Measurements from ENCODE around the gene HTT-AS. TPM values are rescaled to one million over a fixed set of nuclear protein-coding genes. Genes with fewer than 3 reads are reported as not detected.

Gene HTT-AS
- total RNA-seq (not detected), polyA plus RNA-seq (not detected)

- peak within 1 kb of the TSS; percentile 67 to 86 (median 73) for H3K4me3 ChIP-seq
- intact Hi-C loops (cut with DNase I), result no loop called here
- 0 to 1% methylated on average over 47 to 80 of the region's 81 CpGs for WGBS, 2 donors
- ATAC-seq (peak; percentile 86 to 93 (median 88)), FAIRE-seq (no peak), DNase-seq (peak; percentile 96 to 100 (median 98))
- no peaks in the 10 kb centered on the region for H3K36me3 ChIP-seq
- H3K9me3 ChIP-seq, result no peaks in the 10 kb centered on the region
- TF ChIP-seq CTCF (IDR thresholded peaks at IDR 0.05), result no peak
- peak within 1 kb of the TSS; percentile 58 to 83 (median 72) for H3K27ac ChIP-seq
- no peaks in the 10 kb centered on the region for H3K27me3 ChIP-seq
- peaks cover 6 to 13% (median 7%) of the 10 kb centered on the region in 3 donors for H3K4me1 ChIP-seq
Observed at GRCh38 chr4:3074078-3074845, at the start of gene HTT-AS, which contains the start of gene HTT. Gene HTT-AS, minus strand, starts transcription at chr4:3074538. Gene HTT, plus strand, starts transcription at chr4:3074681. Its CDS starts 145 bp downstream, at chr4:3074826.

GRCh38 chr4:3123181-3123671 lies 48.9 kb upstream of the HTT-AS start:
- 37 to 50% methylated on average over 3 of the region's 3 CpGs for WGBS, 2 donors
- peaks cover 3 to 17% (median 10%) of the 10 kb centered on the region in 3 donors for H3K36me3 ChIP-seq
- no peak overlapping the region for H3K27ac ChIP-seq
- no peak for DNase-seq
- intact Hi-C loops (cut with DNase I), result no loop called here
- no peaks in the 10 kb centered on the region for H3K27me3 ChIP-seq
- TF ChIP-seq CTCF (IDR thresholded peaks at IDR 0.05), result no peak
- no peak for FAIRE-seq
- ATAC-seq, result peak in 3 of 4 donors; percentile 62 to 71 (median 68)
- H3K9me3 ChIP-seq, result no peaks in the 10 kb centered on the region
- H3K4me3 ChIP-seq, result no peak overlapping the region
- H3K4me1 ChIP-seq, result peaks cover 0 to 8% (median 0%) of the 10 kb centered on the region in 3 donors

- DNase-seq (no peak), ATAC-seq (peak in 1 of 4 donors; percentile 30), FAIRE-seq (no peak)
- intact Hi-C loops (cut with DNase I), result no loop called here
- Histone ChIP-seq H3K27ac (peak overlapping the region in 1 of 4 donors; percentile 50), H3K4me1 (peaks cover 0 to 8% (median 0%) of the 10 kb centered on the region in 3 donors), H3K4me3 (no peak overlapping the region), H3K36me3 (peaks cover 3 to 7% (median 7%) of the 10 kb centered on the region in 3 donors), H3K27me3 (no peaks in the 10 kb centered on the region), H3K9me3 (no peaks in the 10 kb centered on the region)
- WGBS, 2 donors, result 74 to 79% methylated on average over 9 of the region's 9 CpGs
- no peak for TF ChIP-seq CTCF (IDR thresholded peaks at IDR 0.05)
Observed at GRCh38 chr4:3122081-3122563, 47.8 kb upstream of the HTT-AS start.

- TF ChIP-seq CTCF (IDR thresholded peaks at IDR 0.05), result no peak
- no peak for DNase-seq
- Histone ChIP-seq H3K4me3 (no peak overlapping the region), H3K27me3 (no peaks in the 10 kb centered on the region), H3K9me3 (no peaks in the 10 kb centered on the region), H3K4me1 (peaks cover 0 to 8% (median 0%) of the 10 kb centered on the region in 3 donors), H3K36me3 (peaks cover 2 to 7% (median 3%) of the 10 kb centered on the region in 3 donors), H3K27ac (no peak overlapping the region)
- intact Hi-C loops (cut with DNase I), result no loop called here
- ATAC-seq, result no peak
- 96 to 98% methylated on average over 2 of the region's 2 CpGs for WGBS, 2 donors
- FAIRE-seq, result no peak
Observed at GRCh38 chr4:3121596-3121995, 47.3 kb upstream of the HTT-AS start.
